Activated CD4-positive, alpha-beta T cell treated with anti-CD3 and anti-CD28 coated beads for 36 hours (primary cell): ENCODE data around the gene SLC5A10. TPM values are rescaled to one million over a fixed set of nuclear protein-coding genes. Genes with fewer than 3 reads are reported as not detected.
"Not testable (repeated sequence)": the region's sequence is repeated elsewhere in the genome, so short reads cannot be mapped to it uniquely, and the experiment has no call there.

ENCODE experiments used
- ATAC-seq: fragments of 200-7000 bp; cut with Tn5 transposase; one replicate; pipeline ENCODE4 v1.10.0; 2021; ENCODE audit warnings: mild to moderate bottlenecking, moderate library complexity
- CTCF ChIA-PET: fragments of 350-600 bp; sonication (Branson Sonifier 250); formaldehyde crosslinking; loops from one replicate; lab custom pipeline; 2021; ENCODE audit warnings: antibody characterized with exemption; lab: Charles Lee
- POLR2A ChIA-PET: fragments of 350-600 bp; sonication (Branson Sonifier 250); formaldehyde crosslinking; loops from one replicate; lab custom pipeline; 2021; ENCODE audit warnings: antibody characterized with exemption, inconsistent platforms; lab: Charles Lee
- DNase-seq: peaks from one replicate; pipeline ENCODE4 v3.0.0-alpha.2; 2020
- H3K27ac Mint-ChIP-seq: one replicate; pipeline ENCODE4 v1.8.0; 2021; ENCODE audit warnings: mixed read lengths
- H3K27me3 Mint-ChIP-seq: one replicate; pipeline ENCODE4 v1.8.0; 2021; ENCODE audit warnings: mixed read lengths
- H3K36me3 Mint-ChIP-seq: one replicate; pipeline ENCODE4 v1.8.0; 2021; ENCODE audit warnings: low read depth, mixed read lengths
- H3K4me1 Mint-ChIP-seq: one replicate; pipeline ENCODE4 v1.8.0; 2021; ENCODE audit warnings: mixed read lengths
- H3K4me3 Mint-ChIP-seq: one replicate; pipeline ENCODE4 v1.8.0; 2021; ENCODE audit warnings: mild to moderate bottlenecking, moderate library complexity, mixed read lengths
- H3K9me3 Mint-ChIP-seq: one replicate; pipeline ENCODE4 v1.8.0; 2021; ENCODE audit warnings: low read depth, mixed read lengths
- intact Hi-C, 2 experiments: fragments of 100-400 bp; cut with DNase I in 1 of 2; cut with micrococcal nuclease in 1 of 2; formaldehyde crosslinking; loops; one replicate each; pipeline versions ENCODE4 v1.14.2 to v1.15.1; 2022 to 2024; cut with DNase I, micrococcal nuclease
- total RNA-seq, 2 experiments: library from RNA; stranded (reverse); gene quantifications; one replicate each; pipeline ENCODE4 v1.2.3, GENCODE V29; 2021

SLC5A10 gene
- total RNA-seq, 2 experiments from 2014 or later, result not detected

- H3K9me3 Mint-ChIP-seq, H3K27me3 Mint-ChIP-seq, POLR2A ChIA-PET, DNase-seq, H3K4me3 Mint-ChIP-seq, ATAC-seq: not testable (repeated sequence)
- H3K36me3 Mint-ChIP-seq, result peaks cover 36% of the 10 kb centered on the region
- CTCF ChIA-PET, result interaction anchor here (0.5 to 0.9 kb wide), 2 partner anchors 30 to 58 kb away, joined by 3 to 4 read pairs; no protein-coding TSS in a partner anchor
- intact Hi-C loops, result loop anchor here in 1 of 2 experiments (1.0 kb wide), 1 partner anchor 62 kb away; no protein-coding TSS in a partner anchor
- peak overlapping the region; percentile 57 for H3K27ac Mint-ChIP-seq
- H3K4me1 Mint-ChIP-seq, result peaks cover 60% of the 10 kb centered on the region
Measured at GRCh38 chr17:18922596-18922995, 29.4 kb upstream of the SLC5A10 start.

- intact Hi-C loops, result no loop called here
- no peak overlapping the region for H3K4me3 Mint-ChIP-seq
- ChIA-PET CTCF (interaction anchor here (0.6 to 0.7 kb wide), 4 partner anchors 18 to 140 kb away, joined by 3 to 6 read pairs (median 3); no protein-coding TSS in a partner anchor), POLR2A (no interaction called here)
- H3K9me3 Mint-ChIP-seq, result no peaks in the 10 kb centered on the region
- ATAC-seq (peak; percentile 14), DNase-seq (no peak)
- H3K27ac Mint-ChIP-seq, result peak overlapping the region; percentile 53
- H3K4me1 Mint-ChIP-seq, result peaks cover 41% of the 10 kb centered on the region
- H3K36me3 Mint-ChIP-seq, result peaks cover 35% of the 10 kb centered on the region
- no peaks in the 10 kb centered on the region for H3K27me3 Mint-ChIP-seq
Measured at GRCh38 chr17:18925187-18925586, 26.8 kb upstream of the SLC5A10 start.

- ATAC-seq (no peak), DNase-seq (peak; percentile 17)
- Mint-ChIP-seq H3K27ac (no peak overlapping the region), H3K4me1 (peaks cover 39% of the 10 kb centered on the region), H3K4me3 (no peak overlapping the region), H3K9me3 (no peaks in the 10 kb centered on the region), H3K36me3 (peaks cover 51% of the 10 kb centered on the region), H3K27me3 (no peaks in the 10 kb centered on the region)
- CTCF ChIA-PET, result no interaction called here
- intact Hi-C loops, result no loop called here
- POLR2A ChIA-PET, result no interaction called here
Measured at GRCh38 chr17:18928628-18929125, 23.3 kb upstream of the SLC5A10 start.

GRCh38 chr17:18932360-18933055 lies 19.5 kb upstream of the SLC5A10 start:
- ATAC-seq, result peak; percentile 81
- H3K27ac Mint-ChIP-seq, result peak overlapping the region; percentile 31
- intact Hi-C loops, result no loop called here
- ChIA-PET CTCF (interaction anchor here (0.6 to 2.7 kb wide), 5 partner anchors 11 to 777 kb away, joined by 3 to 8 read pairs (median 4); no protein-coding TSS in a partner anchor), POLR2A (interaction anchor here (0.6 kb wide), 1 partner anchor 23 kb away, joined by 3 read pairs; no protein-coding TSS in a partner anchor)
- no peaks in the 10 kb centered on the region for H3K9me3 Mint-ChIP-seq
- peaks cover 26% of the 10 kb centered on the region for H3K4me1 Mint-ChIP-seq
- no peak overlapping the region for H3K4me3 Mint-ChIP-seq
- DNase-seq, result peak; percentile 46
- H3K36me3 Mint-ChIP-seq, result peaks cover 34% of the 10 kb centered on the region
- no peaks in the 10 kb centered on the region for H3K27me3 Mint-ChIP-seq

GRCh38 chr17:18933102-18934058 lies 18.6 kb upstream of the SLC5A10 start:
- DNase-seq (peak; percentile 21), ATAC-seq (peak; percentile 66)
- ChIA-PET CTCF (interaction anchor here (1.1 to 1.7 kb wide), 3 partner anchors 11 to 73 kb away, joined by 3 to 8 read pairs (median 4); no protein-coding TSS in a partner anchor), POLR2A (interaction anchor here (0.6 kb wide), 1 partner anchor 24 kb away, joined by 3 read pairs; no protein-coding TSS in a partner anchor)
- no peak overlapping the region for H3K4me3 Mint-ChIP-seq
- H3K4me1 Mint-ChIP-seq, result peaks cover 26% of the 10 kb centered on the region
- no peaks in the 10 kb centered on the region for H3K27me3 Mint-ChIP-seq
- H3K27ac Mint-ChIP-seq, result peak overlapping the region; percentile 31
- H3K36me3 Mint-ChIP-seq, result peaks cover 31% of the 10 kb centered on the region
- H3K9me3 Mint-ChIP-seq, result no peaks in the 10 kb centered on the region
- intact Hi-C loops, result no loop called here

GRCh38 chr17:18937981-18938691 lies 13.8 kb upstream of the SLC5A10 start:
- H3K4me1 Mint-ChIP-seq, result peaks cover 9% of the 10 kb centered on the region
- no peaks in the 10 kb centered on the region for H3K9me3 Mint-ChIP-seq
- DNase-seq (no peak), ATAC-seq (no peak)
- CTCF ChIA-PET, result interaction anchor here (0.6 to 1.7 kb wide), 4 partner anchors 8 to 39 kb away, joined by 3 to 12 read pairs (median 4); no protein-coding TSS in a partner anchor
- intact Hi-C loops, result loop anchor here in 1 of 2 experiments (5.0 kb wide), 1 partner anchor 49 kb away; no protein-coding TSS in a partner anchor
- no peak overlapping the region for H3K27ac Mint-ChIP-seq
- H3K4me3 Mint-ChIP-seq, result no peak overlapping the region
- H3K27me3 Mint-ChIP-seq, result no peaks in the 10 kb centered on the region
- POLR2A ChIA-PET, result no interaction called here
- H3K36me3 Mint-ChIP-seq, result peaks cover under 1% of the 10 kb centered on the region

GRCh38 chr17:18938692-18939023 lies 13.3 kb upstream of the SLC5A10 start:
- Mint-ChIP-seq H3K27me3 (no peaks in the 10 kb centered on the region), H3K4me1 (peaks cover 4% of the 10 kb centered on the region), H3K4me3 (no peak overlapping the region), H3K27ac (no peak overlapping the region), H3K9me3 (no peaks in the 10 kb centered on the region), H3K36me3 (no peaks in the 10 kb centered on the region)
- DNase-seq (no peak), ATAC-seq (no peak)
- ChIA-PET POLR2A (no interaction called here), CTCF (interaction anchor here (0.9 to 1.7 kb wide), 4 partner anchors 8 to 22 kb away, joined by 3 to 12 read pairs (median 4); no protein-coding TSS in a partner anchor)
- intact Hi-C loops, result loop anchor here in 1 of 2 experiments (5.0 kb wide), 1 partner anchor 49 kb away; no protein-coding TSS in a partner anchor

- ChIA-PET POLR2A (no interaction called here), CTCF (interaction anchor here (0.7 to 1.4 kb wide), 3 partner anchors 10 to 388 kb away, joined by 3 to 4 read pairs (median 3); no protein-coding TSS in a partner anchor)
- DNase-seq (no peak), ATAC-seq (no peak)
- Mint-ChIP-seq H3K36me3 (no peaks in the 10 kb centered on the region), H3K9me3 (no peaks in the 10 kb centered on the region), H3K27me3 (no peaks in the 10 kb centered on the region), H3K4me1 (no peaks in the 10 kb centered on the region), H3K27ac (no peak overlapping the region), H3K4me3 (no peak overlapping the region)
- intact Hi-C loops, result loop anchor here in 1 of 2 experiments (10.0 kb wide), 1 partner anchor 50 kb away; no protein-coding TSS in a partner anchor
Measured at GRCh38 chr17:18944646-18945045, 7.3 kb upstream of the SLC5A10 start.

- Mint-ChIP-seq H3K9me3 (no peaks in the 10 kb centered on the region), H3K27me3 (no peaks in the 10 kb centered on the region), H3K36me3 (no peaks in the 10 kb centered on the region), H3K4me1 (no peaks in the 10 kb centered on the region), H3K4me3 (no peak overlapping the region), H3K27ac (no peak overlapping the region)
- ChIA-PET POLR2A (no interaction called here), CTCF (no interaction called here)
- no peak for DNase-seq
- intact Hi-C loops, result loop anchor here in 1 of 2 experiments (10.0 kb wide), 1 partner anchor 48 kb away; no protein-coding TSS in a partner anchor
- ATAC-seq, result no peak
Measured at GRCh38 chr17:18946536-18946935, 5.4 kb upstream of the SLC5A10 start.

- Mint-ChIP-seq H3K27ac (no peak overlapping the region), H3K9me3 (no peaks in the 10 kb centered on the region), H3K27me3 (no peaks in the 10 kb centered on the region), H3K4me3 (no peak overlapping the region), H3K36me3 (no peaks in the 10 kb centered on the region), H3K4me1 (no peaks in the 10 kb centered on the region)
- POLR2A ChIA-PET, result no interaction called here
- intact Hi-C loops, result loop anchor here in 1 of 2 experiments (10.0 kb wide), 1 partner anchor 47 kb away; no protein-coding TSS in a partner anchor
- CTCF ChIA-PET, result no interaction called here
- DNase-seq (no peak), ATAC-seq (no peak)
Measured at GRCh38 chr17:18947866-18948265, 4.1 kb upstream of the SLC5A10 start.
